K562 (cell line): ENCODE results near the gene RAP1A.

Experiments
- IRF9 ChIP-seq: fragments of 450-650 bp; IDR thresholded peaks from 2 replicates; pipeline ENCODE4 v1.6.1; 2016; ENCODE audit warnings: missing biosample characterization, missing genetic modification characterization
- RBBP5 ChIP-seq: fragments of 200-600 bp; sonication (generic); IDR thresholded peaks from 2 replicates; pipeline ENCODE4 v1.6.1; 2012; ENCODE audit warnings: borderline replicate concordance, mild to moderate bottlenecking, low read length, control low read depth, inconsistent platforms; ENCODE audit not compliant: insufficient read depth, poor library complexity, severe bottlenecking
- ZKSCAN1 ChIP-seq: fragments of 150-350 bp; IDR thresholded peaks from 2 replicates; pipeline ENCODE4 v1.6.1; 2016; ENCODE audit warnings: low read depth, low read length
- ZNF23 ChIP-seq: fragments of 250-450 bp; sonication (Bioruptor Pico); IDR thresholded peaks from 2 replicates; pipeline ENCODE4 v1.4.0; 2020; ENCODE audit warnings: mild to moderate bottlenecking

GRCh38 chr1:111734856-111735255 lies 115.3 kb downstream of the RAP1A start:
- no peak for TF ChIP-seq ZKSCAN1
- no peak for TF ChIP-seq IRF9 (tag)
- TF ChIP-seq ZNF23 (CRISPR knock-in tag), result no peak
- no peak for TF ChIP-seq RBBP5
